DOHH2 (cell line): ENCODE results near the gene NOC4L.

Source experiments
- CTCF ChIP-seq: fragments of 200-600 bp; sonication (generic); IDR thresholded peaks from one replicate; pipeline ENCODE4 v1.5.1; 2014; ENCODE audit warnings: antibody characterized with exemption, mild to moderate bottlenecking, low read depth, low read length; ENCODE audit not compliant: poor library complexity, severe bottlenecking
- EZH2phosphoT487 ChIP-seq: fragments of 200-600 bp; sonication (generic); IDR thresholded peaks from 2 replicates; pipeline ENCODE4 v1.6.1; 2017; ENCODE audit warnings: borderline replicate concordance, mild to moderate bottlenecking, antibody characterized with exemption, low read length, moderate library complexity, mixed read lengths

DNA sequence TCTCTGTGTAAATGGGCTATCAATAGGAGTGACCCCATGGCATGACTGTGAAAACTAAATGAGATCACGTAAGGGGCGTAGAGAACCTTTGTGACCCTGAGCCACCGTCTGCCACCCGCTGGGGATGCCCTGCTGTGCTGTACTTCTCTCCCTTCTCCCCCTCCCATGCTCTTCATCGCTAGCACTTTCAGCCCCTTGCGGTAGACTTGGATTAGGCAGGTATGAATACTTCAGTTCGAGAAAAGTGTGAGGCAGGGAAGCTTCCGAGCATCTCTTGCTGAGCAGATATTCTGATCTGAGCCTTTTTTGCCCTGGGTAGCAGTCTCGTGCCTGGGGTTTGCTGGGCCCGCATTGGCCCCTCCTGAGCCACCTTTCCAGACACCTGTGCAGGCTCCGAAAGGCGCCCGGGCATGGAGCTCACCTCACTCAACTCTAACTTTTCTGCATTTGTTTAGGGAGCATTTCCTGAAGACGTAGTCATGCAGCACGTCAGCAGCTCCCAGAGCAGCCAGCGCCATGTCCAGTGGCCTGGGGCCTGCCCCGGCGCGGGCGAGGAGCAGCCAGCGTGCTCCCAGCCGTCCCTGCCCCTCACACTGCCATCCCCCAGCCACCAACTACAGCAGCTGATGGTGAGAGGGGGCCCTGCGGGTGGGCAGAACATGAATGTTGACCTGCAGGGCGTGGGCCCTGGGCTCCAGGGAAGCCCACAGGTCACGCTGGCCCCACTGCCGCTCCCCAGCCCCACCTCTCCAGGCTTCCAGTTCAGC lies 40.5 kb upstream of the NOC4L start:
- TF ChIP-seq CTCF (no peak), EZH2phosphoT487 (no peak)
